H9 (cell line): ENCODE data around the gene AFDN. TPM values are rescaled to one million over a fixed set of nuclear protein-coding genes. Genes with fewer than 3 reads are reported as not detected.

Source experiments
- DNase-seq: peaks from one replicate; pipeline ENCODE4 v3.0.0-alpha.2; 2017
- H2AFZ ChIP-seq: one replicate; pipeline ENCODE4 v1.6.1; 2013; ENCODE audit warnings: mild to moderate bottlenecking, low read length, control low read depth, moderate library complexity
- H2AK5ac ChIP-seq: 2 replicates; pipeline ENCODE4 v1.6.1; 2013; ENCODE audit warnings: low read length, control low read depth, mixed read lengths; ENCODE audit not compliant: insufficient read length
- H2BK120ac ChIP-seq: one replicate; pipeline ENCODE4 v1.6.1; 2013; ENCODE audit warnings: low read depth, mild to moderate bottlenecking, low read length, control low read depth, inconsistent platforms; ENCODE audit not compliant: poor library complexity, severe bottlenecking
- H2BK12ac ChIP-seq: 2 replicates; pipeline ENCODE4 v1.6.1; 2013; ENCODE audit warnings: low read length, control low read depth, mixed read lengths, low read depth; ENCODE audit not compliant: insufficient read length
- H2BK15ac ChIP-seq: 2 replicates; pipeline ENCODE4 v1.6.1; 2013; ENCODE audit warnings: low read depth, low read length, control low read depth
- H2BK20ac ChIP-seq: one replicate; pipeline ENCODE4 v1.6.1; 2013; ENCODE audit warnings: low read depth, mild to moderate bottlenecking, low read length, control low read depth, inconsistent platforms; ENCODE audit not compliant: poor library complexity, severe bottlenecking
- H2BK5ac ChIP-seq: 2 replicates; pipeline ENCODE4 v1.6.1; 2013; ENCODE audit warnings: low read length, control low read depth, mixed read lengths; ENCODE audit not compliant: insufficient read length
- H3K14ac ChIP-seq: 2 replicates; pipeline ENCODE4 v1.6.1; 2013; ENCODE audit warnings: low read length, control low read depth; ENCODE audit not compliant: insufficient read depth
- H3K18ac ChIP-seq: 2 replicates; pipeline ENCODE4 v1.6.1; 2013; ENCODE audit warnings: low read depth, mild to moderate bottlenecking, mixed read lengths, low read length, control low read depth; ENCODE audit not compliant: insufficient read length
- H3K23ac ChIP-seq: 2 replicates; pipeline ENCODE4 v1.6.1; 2013; ENCODE audit warnings: low read length, control low read depth, mixed read lengths, low read depth; ENCODE audit not compliant: insufficient read length
- H3K23me2 ChIP-seq: 2 replicates; pipeline ENCODE4 v1.6.1; 2013; ENCODE audit warnings: low read depth, mild to moderate bottlenecking, mixed read lengths, low read length, control low read depth; ENCODE audit not compliant: insufficient read length, poor library complexity, severe bottlenecking
- H3K27ac ChIP-seq: 2 replicates; pipeline ENCODE4 v1.5.1; 2013; ENCODE audit warnings: low read length, control low read depth, mixed read lengths, low read depth; ENCODE audit not compliant: insufficient read length
- H3K27me3 ChIP-seq: 2 replicates; pipeline ENCODE4 v1.6.1; 2013; ENCODE audit warnings: low read length, control low read depth, inconsistent platforms; ENCODE audit not compliant: insufficient read depth
- H3K4ac ChIP-seq: 2 replicates; pipeline ENCODE4 v1.6.1; 2013; ENCODE audit warnings: low read depth, mild to moderate bottlenecking, control low read depth, inconsistent platforms, low read length, moderate library complexity
- H3K4me1 ChIP-seq: 2 replicates; pipeline ENCODE4 v1.6.1; 2013; ENCODE audit warnings: low read length, control low read depth, inconsistent platforms; ENCODE audit not compliant: insufficient read depth
- H3K4me2 ChIP-seq: 2 replicates; pipeline ENCODE4 v1.6.1; 2013; ENCODE audit warnings: low read length, control low read depth, mixed read lengths; ENCODE audit not compliant: insufficient read length, insufficient read depth
- H3K56ac ChIP-seq: 2 replicates; pipeline ENCODE4 v1.6.1; 2013; ENCODE audit warnings: low read depth, mild to moderate bottlenecking, mixed read lengths, low read length, control low read depth; ENCODE audit not compliant: insufficient read length
- H3K79me1 ChIP-seq: 2 replicates; pipeline ENCODE4 v1.6.1; 2013; ENCODE audit warnings: low read depth, mild to moderate bottlenecking, moderate library complexity, low read length, control low read depth, inconsistent platforms; ENCODE audit not compliant: insufficient read depth, poor library complexity, severe bottlenecking
- H3K79me2 ChIP-seq: 2 replicates; pipeline ENCODE4 v1.6.1; 2013; ENCODE audit warnings: low read length, control low read depth, inconsistent platforms; ENCODE audit not compliant: insufficient read depth
- H3K9ac ChIP-seq: 2 replicates; pipeline ENCODE4 v1.6.1; 2013; ENCODE audit warnings: low read length, control low read depth, mixed read lengths; ENCODE audit not compliant: insufficient read length; ENCODE audit errors: extremely low read depth
- H3K9me3 ChIP-seq: one replicate; pipeline ENCODE4 v1.6.1; 2013; ENCODE audit warnings: low read depth, low read length, inconsistent platforms; ENCODE audit not compliant: control insufficient read depth
- H3T11ph ChIP-seq: one replicate; pipeline ENCODE4 v1.6.1; 2013; ENCODE audit warnings: mild to moderate bottlenecking, low read length, control low read depth, inconsistent platforms
- H4K20me1 ChIP-seq: one replicate; pipeline ENCODE4 v1.6.1; 2013; ENCODE audit not compliant: control insufficient read depth, insufficient read length, insufficient read depth
- H4K5ac ChIP-seq: 2 replicates; pipeline ENCODE4 v1.6.1; 2013; ENCODE audit warnings: low read depth, mild to moderate bottlenecking, mixed read lengths, low read length, control low read depth; ENCODE audit not compliant: insufficient read length
- H4K8ac ChIP-seq: replicated peaks from 2 replicates; pipeline ENCODE4 v1.6.1; 2013; ENCODE audit warnings: low read length, control low read depth, mixed read lengths, low read depth; ENCODE audit not compliant: insufficient read length
- H4K91ac ChIP-seq: 2 replicates; pipeline ENCODE4 v1.6.1; 2013; ENCODE audit warnings: low read depth, mild to moderate bottlenecking, moderate library complexity, mixed read lengths, low read length, control low read depth; ENCODE audit not compliant: insufficient read length
- H3K27ac Mint-ChIP-seq, 3 experiments: 2 replicates in 2 of 3; 3 replicates in 1 of 3; pipeline ENCODE4 v1.8.0; 2020 to 2021; ENCODE audit warnings: mixed read lengths in 3 of 3, mild to moderate bottlenecking in 1 of 3, moderate library complexity in 1 of 3
- H3K27me3 Mint-ChIP-seq: 2 replicates; pipeline ENCODE4 v1.8.0; 2021; ENCODE audit warnings: low read depth, mild to moderate bottlenecking, moderate library complexity, mixed read lengths
- H3K36me3 Mint-ChIP-seq, 3 experiments: 2 replicates in 2 of 3; 3 replicates in 1 of 3; pipeline ENCODE4 v1.8.0; 2020 to 2021; ENCODE audit warnings: low read depth in 3 of 3, mixed read lengths in 3 of 3; ENCODE audit not compliant: insufficient read depth in 1 of 3
- H3K4me1 Mint-ChIP-seq, 2 experiments: 2 replicates each; pipeline ENCODE4 v1.8.0; 2020; ENCODE audit warnings: mixed read lengths in 2 of 2
- H3K4me3 Mint-ChIP-seq, 2 experiments: 2 replicates in 1 of 2; 3 replicates in 1 of 2; pipeline ENCODE4 v1.8.0; 2020 to 2021; ENCODE audit warnings: mild to moderate bottlenecking in 2 of 2, mixed read lengths in 2 of 2, moderate library complexity in 1 of 2
- H3K9me3 Mint-ChIP-seq, 2 experiments: 2 replicates in 1 of 2; 3 replicates in 1 of 2; pipeline ENCODE4 v1.8.0; 2020; ENCODE audit warnings: mild to moderate bottlenecking in 2 of 2, mixed read lengths in 2 of 2, moderate library complexity in 1 of 2
- WGBS: extraction: QIAGEN DNeasy Blood & Tissue Kit; methylation state at CpG from one replicate; pipeline ENCODE4 v1.1.7; 2013; ENCODE audit warnings: missing lambda C conversion rate, low lambda C conversion rate, mixed read lengths; ENCODE audit not compliant: insufficient read length; ENCODE audit errors: extremely low coverage; 5-methylcytosine and 5-hydroxymethylcytosine counted together
- total RNA-seq: library from RNA; stranded (reverse); gene quantifications from 2 replicates; pipeline ENCODE4 v1.2.1, GENCODE V29; 2021
- TF ChIP-seq, protein P1 (sequence below): fragments of 200-600 bp; sonication (generic); conservative IDR thresholded peaks from 3 replicates; pipeline ENCODE4 v1.8.0; 2021; ENCODE audit warnings: antibody characterized with exemption, mild to moderate bottlenecking

Gene AFDN
- total RNA-seq, 1 experiment from 2014 or later: 157 TPM

DNA sequence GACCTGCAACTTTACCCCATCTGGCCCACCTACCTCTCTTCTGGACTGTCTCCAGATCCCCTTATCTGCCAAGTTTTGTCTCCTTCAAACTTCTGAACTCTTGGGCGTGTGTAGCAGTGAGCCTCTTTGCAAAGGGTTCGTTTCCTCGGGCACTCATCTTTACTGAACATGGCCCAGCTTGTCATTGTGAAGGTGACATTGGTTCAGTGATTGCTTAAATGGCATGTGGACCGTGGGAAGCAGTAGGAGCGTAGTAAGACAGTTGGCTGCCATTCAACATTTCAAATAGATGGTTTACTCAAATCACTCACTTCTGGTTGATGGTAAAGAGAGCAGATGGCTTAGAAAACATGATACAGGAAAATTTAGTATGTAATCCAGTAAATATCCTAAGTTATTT is 136.0 kb downstream of the AFDN start:
- H3K9me3 Mint-ChIP-seq: no peaks in the 10 kb centered on the region
- Histone ChIP-seq H3K4me1 (no peaks in the 10 kb centered on the region), H3K27me3 (no peaks in the 10 kb centered on the region), H3K23ac (no peak overlapping the region), H3K79me1 (no peaks in the 10 kb centered on the region), H3K9me3 (no peaks in the 10 kb centered on the region), H3K14ac (no peak overlapping the region), H2BK120ac (no peak overlapping the region), H4K20me1 (no peaks in the 10 kb centered on the region), H3K27ac (no peak overlapping the region), H3K23me2 (no peaks in the 10 kb centered on the region), H2BK5ac (no peak overlapping the region), H2AFZ (no peak overlapping the region), H3K9ac (no peak overlapping the region), H2BK20ac (no peak overlapping the region), H2BK15ac (no peak overlapping the region), H3K18ac (no peak overlapping the region), H2BK12ac (no peak overlapping the region), H3K4me2 (no peak overlapping the region), H3T11ph (no peak overlapping the region), H3K79me2 (no peaks in the 10 kb centered on the region), H4K91ac (no peak overlapping the region), H4K8ac (no peak overlapping the region), H4K5ac (no peak overlapping the region), H3K4ac (no peak overlapping the region), H3K56ac (no peak overlapping the region), H2AK5ac (no peak overlapping the region)
- H3K27me3 Mint-ChIP-seq: no peaks in the 10 kb centered on the region
- peaks cover 0 to 3% of the 10 kb centered on the region in 2 experiments; a peak in 1 of 4 replicates for H3K4me1 Mint-ChIP-seq
- TF ChIP-seq, protein P1, sequence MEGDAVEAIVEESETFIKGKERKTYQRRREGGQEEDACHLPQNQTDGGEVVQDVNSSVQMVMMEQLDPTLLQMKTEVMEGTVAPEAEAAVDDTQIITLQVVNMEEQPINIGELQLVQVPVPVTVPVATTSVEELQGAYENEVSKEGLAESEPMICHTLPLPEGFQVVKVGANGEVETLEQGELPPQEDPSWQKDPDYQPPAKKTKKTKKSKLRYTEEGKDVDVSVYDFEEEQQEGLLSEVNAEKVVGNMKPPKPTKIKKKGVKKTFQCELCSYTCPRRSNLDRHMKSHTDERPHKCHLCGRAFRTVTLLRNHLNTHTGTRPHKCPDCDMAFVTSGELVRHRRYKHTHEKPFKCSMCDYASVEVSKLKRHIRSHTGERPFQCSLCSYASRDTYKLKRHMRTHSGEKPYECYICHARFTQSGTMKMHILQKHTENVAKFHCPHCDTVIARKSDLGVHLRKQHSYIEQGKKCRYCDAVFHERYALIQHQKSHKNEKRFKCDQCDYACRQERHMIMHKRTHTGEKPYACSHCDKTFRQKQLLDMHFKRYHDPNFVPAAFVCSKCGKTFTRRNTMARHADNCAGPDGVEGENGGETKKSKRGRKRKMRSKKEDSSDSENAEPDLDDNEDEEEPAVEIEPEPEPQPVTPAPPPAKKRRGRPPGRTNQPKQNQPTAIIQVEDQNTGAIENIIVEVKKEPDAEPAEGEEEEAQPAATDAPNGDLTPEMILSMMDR: no peak
- no CpG with 5 or more reads among the region's 5 CpGs for WGBS
- DNase-seq: no peak
- H3K27ac Mint-ChIP-seq: no peak overlapping the region; a peak in 1 of 7 replicates
- no peak overlapping the region for H3K4me3 Mint-ChIP-seq
- H3K36me3 Mint-ChIP-seq: peaks cover 24 to 55% (median 49%) of the 10 kb centered on the region in 3 experiments
